T1000 (cell line): ENCODE results near the gene LOXL4.
"Not testable (repeated sequence)": the region's sequence is repeated elsewhere in the genome, so short reads cannot be mapped to it uniquely, and the experiment has no call there.

Experiments used
- DNase-seq: peaks from one replicate; lab custom pipeline; 2025; ENCODE audit warnings: mixed read lengths; lab: John Stamatoyannopoulos, UW

The LOXL4 gene

GRCh38 chr10:98244141-98244540, 23.9 kb downstream of the LOXL4 start:
- no peak for DNase-seq

- no peak for DNase-seq
Measured at GRCh38 chr10:98242823-98243222, 25.2 kb downstream of the LOXL4 start.

GRCh38 chr10:98240524-98240923, 27.5 kb downstream of the LOXL4 start:
- no peak for DNase-seq

- DNase-seq: no peak
Measured at GRCh38 chr10:98238391-98238790, 29.6 kb downstream of the LOXL4 start.

- DNase-seq: no peak
Measured at GRCh38 chr10:98236862-98237261, 31.1 kb downstream of the LOXL4 start.

GRCh38 chr10:98235846-98236245, 32.1 kb downstream of the LOXL4 start:
- no peak for DNase-seq

- DNase-seq: no peak
Measured at GRCh38 chr10:98231417-98231816, 36.6 kb downstream of the LOXL4 start.

- not testable (repeated sequence) for DNase-seq
Measured at GRCh38 chr10:98228266-98228665, 39.7 kb downstream of the LOXL4 start.

- DNase-seq: not testable (repeated sequence)
Measured at GRCh38 chr10:98227713-98228112, 40.3 kb downstream of the LOXL4 start.

- no peak for DNase-seq
Measured at GRCh38 chr10:98226508-98227144, 41.4 kb downstream of the LOXL4 start.

- no peak for DNase-seq
Measured at GRCh38 chr10:98224996-98225395, 43.0 kb downstream of the LOXL4 start.

GRCh38 chr10:98224509-98224908, 43.5 kb downstream of the LOXL4 start:
- no peak for DNase-seq

GRCh38 chr10:98223874-98224273, 44.1 kb downstream of the LOXL4 start:
- DNase-seq: no peak

- DNase-seq: no peak
Measured at GRCh38 chr10:98217801-98218200, 50.2 kb downstream of the LOXL4 start.

GRCh38 chr10:98215373-98215772, 52.6 kb downstream of the LOXL4 start:
- DNase-seq: no peak

- DNase-seq: no peak
Measured at GRCh38 chr10:98213740-98214139, 54.3 kb downstream of the LOXL4 start.

GRCh38 chr10:98212196-98212595, 55.8 kb downstream of the LOXL4 start:
- DNase-seq: no peak

- no peak for DNase-seq
Measured at GRCh38 chr10:98209441-98209840, 58.6 kb downstream of the LOXL4 start.

GRCh38 chr10:98208925-98209324, 59.1 kb downstream of the LOXL4 start:
- DNase-seq: no peak

- no peak for DNase-seq
Measured at GRCh38 chr10:98205351-98205750, 62.6 kb downstream of the LOXL4 start.

GRCh38 chr10:98202378-98202777, 65.6 kb downstream of the LOXL4 start:
- DNase-seq: no peak

GRCh38 chr10:98201760-98202159, 66.2 kb downstream of the LOXL4 start:
- no peak for DNase-seq
